OCI-LY1 (cell line): ENCODE data around the gene SCARB2.

ENCODE experiments used
- EZH2 ChIP-seq: fragments of 200-600 bp; sonication (generic), shearing (Covaris generic); IDR thresholded peaks from 2 replicates; pipeline ENCODE4 v1.8.0; 2017; ENCODE audit warnings: borderline replicate concordance, mixed run types, mild to moderate bottlenecking, antibody characterized with exemption, low read length, moderate library complexity, mixed read lengths
- TF ChIP-seq, protein P1 (sequence below): fragments of 200-600 bp; sonication (generic), shearing (Covaris generic); IDR thresholded peaks from 2 replicates; pipeline ENCODE4 v1.5.1; 2017; ENCODE audit warnings: mild to moderate bottlenecking, antibody characterized with exemption, low read length, moderate library complexity, mixed read lengths

DNA sequence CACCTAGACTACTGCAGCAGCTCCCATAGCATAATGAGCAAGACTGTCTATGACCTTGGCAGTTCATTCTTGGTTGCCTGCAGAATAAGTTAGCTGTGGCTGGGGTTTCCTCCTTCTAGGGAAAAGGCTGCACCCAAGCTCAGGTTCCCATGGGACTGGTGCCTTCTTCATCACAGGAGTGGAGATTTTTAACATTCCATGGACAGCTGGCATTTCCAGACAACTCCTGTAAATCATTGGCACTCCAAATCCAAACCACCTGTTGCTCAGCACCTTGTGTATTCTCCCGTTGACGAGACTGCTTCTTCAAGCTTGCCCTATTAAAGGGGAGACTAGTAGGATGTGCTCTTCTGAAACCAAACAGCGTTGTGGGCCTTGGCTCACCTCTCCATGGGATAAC lies 57.6 kb downstream of the SCARB2 start:
- TF ChIP-seq, protein P1, sequence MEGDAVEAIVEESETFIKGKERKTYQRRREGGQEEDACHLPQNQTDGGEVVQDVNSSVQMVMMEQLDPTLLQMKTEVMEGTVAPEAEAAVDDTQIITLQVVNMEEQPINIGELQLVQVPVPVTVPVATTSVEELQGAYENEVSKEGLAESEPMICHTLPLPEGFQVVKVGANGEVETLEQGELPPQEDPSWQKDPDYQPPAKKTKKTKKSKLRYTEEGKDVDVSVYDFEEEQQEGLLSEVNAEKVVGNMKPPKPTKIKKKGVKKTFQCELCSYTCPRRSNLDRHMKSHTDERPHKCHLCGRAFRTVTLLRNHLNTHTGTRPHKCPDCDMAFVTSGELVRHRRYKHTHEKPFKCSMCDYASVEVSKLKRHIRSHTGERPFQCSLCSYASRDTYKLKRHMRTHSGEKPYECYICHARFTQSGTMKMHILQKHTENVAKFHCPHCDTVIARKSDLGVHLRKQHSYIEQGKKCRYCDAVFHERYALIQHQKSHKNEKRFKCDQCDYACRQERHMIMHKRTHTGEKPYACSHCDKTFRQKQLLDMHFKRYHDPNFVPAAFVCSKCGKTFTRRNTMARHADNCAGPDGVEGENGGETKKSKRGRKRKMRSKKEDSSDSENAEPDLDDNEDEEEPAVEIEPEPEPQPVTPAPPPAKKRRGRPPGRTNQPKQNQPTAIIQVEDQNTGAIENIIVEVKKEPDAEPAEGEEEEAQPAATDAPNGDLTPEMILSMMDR = no peak
- no peak for TF ChIP-seq EZH2
